ENCODE measurements around the gene HEPN1.

GRCh38 chr11:124876818-124877630, 42.0 kb upstream of the HEPN1 start:
- TF ChIP-seq HOXC10 (CRISPR knock-in tag; IDR thresholded peaks at IDR 0.05) (no peak), CTCF (tag by site-specific recombination; IDR thresholded peaks at IDR 0.05) (no peak)
